SJCRH30 (cell line): ENCODE results near the gene WARS2. TPM values are rescaled to one million over a fixed set of nuclear protein-coding genes. Genes with fewer than 3 reads are reported as not detected.

Experiments used
- DNase-seq, 2 experiments: peaks; one replicate each; pipeline ENCODE4 v3.0.0-alpha.2; 2015 to 2020
- H3K27ac ChIP-seq: fragments of 250-450 bp; sonication (Bioruptor Pico); 2 replicates; pipeline ENCODE4 v1.5.1; 2020; ENCODE audit warnings: mild to moderate bottlenecking, moderate library complexity
- H3K27me3 ChIP-seq: fragments of 250-450 bp; sonication (Bioruptor Pico); 2 replicates; pipeline ENCODE4 v1.5.1; 2020; ENCODE audit warnings: mild to moderate bottlenecking, moderate library complexity
- H3K36me3 ChIP-seq: fragments of 250-450 bp; sonication (Bioruptor Pico); 2 replicates; pipeline ENCODE4 v1.5.1; 2020; ENCODE audit warnings: mild to moderate bottlenecking, moderate library complexity
- H3K4me1 ChIP-seq: fragments of 250-450 bp; sonication (Bioruptor Pico); 2 replicates; pipeline ENCODE4 v1.5.1; 2020; ENCODE audit warnings: mild to moderate bottlenecking, moderate library complexity
- H3K4me3 ChIP-seq: fragments of 250-450 bp; sonication (Bioruptor Pico); 2 replicates; pipeline ENCODE4 v1.5.1; 2020; ENCODE audit warnings: mild to moderate bottlenecking, moderate library complexity
- H3K9me3 ChIP-seq: fragments of 250-450 bp; sonication (Bioruptor Pico); replicated peaks from 2 replicates; pipeline ENCODE4 v1.5.1; 2020; ENCODE audit warnings: mild to moderate bottlenecking, moderate library complexity
- total RNA-seq: library from RNA; depleted of rRNA; stranded (reverse); fragments of >200 nt; shearing (Covaris generic); gene quantifications from 2 replicates; pipeline ENCODE4 v1.2.3, GENCODE V29; 2014

WARS2 gene
- total RNA-seq, 1 experiment from 2014 or later: 24.5 TPM

- Histone ChIP-seq H3K27me3 (no peaks in the 10 kb centered on the region), H3K9me3 (0 out of 2 replicates have a peak, but pooled peaks cover 4% of the 10 kb centered on the region), H3K36me3 (no peaks in the 10 kb centered on the region), H3K27ac (no peak overlapping the region), H3K4me1 (no peaks in the 10 kb centered on the region), H3K4me3 (no peak overlapping the region)
- DNase-seq: no peak
Measured at GRCh38 chr1:119048624-119049404, 91.6 kb downstream of the WARS2 start.

GRCh38 chr1:119046785-119047438 lies 93.5 kb downstream of the WARS2 start:
- no peak overlapping the region for H3K4me3 ChIP-seq
- no peak for DNase-seq

GRCh38 chr1:119046429-119046784 lies 94.0 kb downstream of the WARS2 start:
- Histone ChIP-seq H3K4me1 (no peaks in the 10 kb centered on the region), H3K27ac (no peak overlapping the region)
- DNase-seq: no peak

More at GRCh38 chr1:119046785-119047438, 93.5 kb downstream of the WARS2 start:
- no peaks in the 10 kb centered on the region for H3K4me1 ChIP-seq
- no peak overlapping the region for H3K27ac ChIP-seq
- peaks cover 3% of the 10 kb centered on the region; the same call in 1 of the 2 replicates for H3K36me3 ChIP-seq
- H3K27me3 ChIP-seq: no peaks in the 10 kb centered on the region
- no peaks in the 10 kb centered on the region for H3K9me3 ChIP-seq

GRCh38 chr1:119045096-119045746 lies 95.2 kb downstream of the WARS2 start:
- Histone ChIP-seq H3K36me3 (peaks cover 3% of the 10 kb centered on the region; the same call in 1 of the 2 replicates), H3K4me3 (no peak overlapping the region), H3K27me3 (no peaks in the 10 kb centered on the region), H3K4me1 (no peaks in the 10 kb centered on the region), H3K27ac (no peak overlapping the region), H3K9me3 (no peaks in the 10 kb centered on the region)
- DNase-seq: no peak

More at GRCh38 chr1:119046429-119046784, 94.0 kb downstream of the WARS2 start:
- H3K4me3 ChIP-seq: no peak overlapping the region
- H3K27me3 ChIP-seq: no peaks in the 10 kb centered on the region
- peaks cover 3% of the 10 kb centered on the region; the same call in 1 of the 2 replicates for H3K36me3 ChIP-seq
- no peaks in the 10 kb centered on the region for H3K9me3 ChIP-seq

GRCh38 chr1:119040906-119041305 lies 99.5 kb downstream of the WARS2 start:
- DNase-seq: no peak
- no peaks in the 10 kb centered on the region for H3K4me1 ChIP-seq
- H3K36me3 ChIP-seq: peaks cover 3% of the 10 kb centered on the region; the same call in 1 of the 2 replicates
- H3K27me3 ChIP-seq: no peaks in the 10 kb centered on the region
- H3K27ac ChIP-seq: no peak overlapping the region
- H3K9me3 ChIP-seq: no peaks in the 10 kb centered on the region
- H3K4me3 ChIP-seq: no peak overlapping the region

- no peak overlapping the region for H3K4me3 ChIP-seq
- no peaks in the 10 kb centered on the region for H3K27me3 ChIP-seq
- H3K27ac ChIP-seq: no peak overlapping the region
- no peaks in the 10 kb centered on the region for H3K9me3 ChIP-seq
- H3K4me1 ChIP-seq: no peaks in the 10 kb centered on the region
- DNase-seq: no peak
- peaks cover 3% of the 10 kb centered on the region; the same call in 1 of the 2 replicates for H3K36me3 ChIP-seq
Measured at GRCh38 chr1:119040489-119040888, 100.0 kb downstream of the WARS2 start.

GRCh38 chr1:119038363-119038762 lies 102.1 kb downstream of the WARS2 start:
- Histone ChIP-seq H3K9me3 (no peaks in the 10 kb centered on the region), H3K4me1 (no peaks in the 10 kb centered on the region), H3K27ac (no peak overlapping the region), H3K36me3 (peaks cover 9% of the 10 kb centered on the region), H3K4me3 (no peak overlapping the region), H3K27me3 (no peaks in the 10 kb centered on the region)
- no peak for DNase-seq

GRCh38 chr1:119034359-119034758 lies 106.1 kb downstream of the WARS2 start:
- H3K4me3 ChIP-seq: no peak overlapping the region
- no peaks in the 10 kb centered on the region for H3K27me3 ChIP-seq
- peaks cover 8% of the 10 kb centered on the region for H3K36me3 ChIP-seq
- no peaks in the 10 kb centered on the region for H3K9me3 ChIP-seq
- no peak overlapping the region for H3K27ac ChIP-seq
- no peaks in the 10 kb centered on the region for H3K4me1 ChIP-seq
- no peak for DNase-seq

GRCh38 chr1:119032986-119033385 lies 107.5 kb downstream of the WARS2 start:
- H3K4me3 ChIP-seq: no peak overlapping the region
- no peak overlapping the region for H3K27ac ChIP-seq
- H3K27me3 ChIP-seq: no peaks in the 10 kb centered on the region
- H3K36me3 ChIP-seq: peaks cover 8% of the 10 kb centered on the region
- no peaks in the 10 kb centered on the region for H3K4me1 ChIP-seq
- no peak for DNase-seq
- H3K9me3 ChIP-seq: no peaks in the 10 kb centered on the region

GRCh38 chr1:119027759-119028158 lies 112.7 kb downstream of the WARS2 start:
- Histone ChIP-seq H3K36me3 (no peaks in the 10 kb centered on the region; the same call in 1 of the 2 replicates), H3K4me1 (no peaks in the 10 kb centered on the region), H3K27ac (no peak overlapping the region), H3K4me3 (no peak overlapping the region), H3K27me3 (no peaks in the 10 kb centered on the region), H3K9me3 (no peaks in the 10 kb centered on the region; the same call in 1 of the 2 replicates)
- DNase-seq: no peak

GRCh38 chr1:119026956-119027355 lies 113.5 kb downstream of the WARS2 start:
- Histone ChIP-seq H3K9me3 (no peaks in the 10 kb centered on the region; the same call in 1 of the 2 replicates), H3K4me3 (no peak overlapping the region), H3K27ac (no peak overlapping the region), H3K4me1 (no peaks in the 10 kb centered on the region), H3K36me3 (no peaks in the 10 kb centered on the region; the same call in 1 of the 2 replicates), H3K27me3 (no peaks in the 10 kb centered on the region)
- DNase-seq: no peak

GRCh38 chr1:119015547-119015946 lies 124.9 kb downstream of the WARS2 start:
- Histone ChIP-seq H3K27me3 (no peaks in the 10 kb centered on the region), H3K36me3 (no peaks in the 10 kb centered on the region), H3K4me1 (no peaks in the 10 kb centered on the region), H3K9me3 (peaks cover 12% of the 10 kb centered on the region; the same call in 1 of the 2 replicates), H3K4me3 (no peak overlapping the region), H3K27ac (no peak overlapping the region)
- no peak for DNase-seq

GRCh38 chr1:119012383-119012782 lies 128.1 kb downstream of the WARS2 start:
- Histone ChIP-seq H3K9me3 (peaks cover 6% of the 10 kb centered on the region; the same call in 1 of the 2 replicates), H3K4me1 (peaks cover 11% of the 10 kb centered on the region), H3K27ac (no peak overlapping the region), H3K36me3 (no peaks in the 10 kb centered on the region), H3K4me3 (no peak overlapping the region), H3K27me3 (no peaks in the 10 kb centered on the region)
- DNase-seq: no peak

- no peak for DNase-seq
- H3K27me3 ChIP-seq: no peaks in the 10 kb centered on the region
- H3K36me3 ChIP-seq: no peaks in the 10 kb centered on the region
- H3K4me1 ChIP-seq: peaks cover 11% of the 10 kb centered on the region
- H3K27ac ChIP-seq: no peak overlapping the region
- H3K9me3 ChIP-seq: peaks cover 6% of the 10 kb centered on the region; the same call in 1 of the 2 replicates
- H3K4me3 ChIP-seq: no peak overlapping the region
Measured at GRCh38 chr1:119011706-119012105, 128.7 kb downstream of the WARS2 start.

GRCh38 chr1:119011116-119011515 lies 129.3 kb downstream of the WARS2 start:
- H3K36me3 ChIP-seq: no peaks in the 10 kb centered on the region
- H3K27me3 ChIP-seq: no peaks in the 10 kb centered on the region

More at GRCh38 chr1:119011116-119011515, 129.3 kb downstream of the WARS2 start:
- no peak overlapping the region for H3K27ac ChIP-seq
- peaks cover 11% of the 10 kb centered on the region for H3K4me1 ChIP-seq
- no peak for DNase-seq
- peaks cover 6% of the 10 kb centered on the region; the same call in 1 of the 2 replicates for H3K9me3 ChIP-seq
- no peak overlapping the region for H3K4me3 ChIP-seq
